IMR-90 (cell line): ENCODE data around the gene TNFSF12. TPM values are rescaled to one million over a fixed set of nuclear protein-coding genes. Genes with fewer than 3 reads are reported as not detected.
A peak's percentile ranks its signal among the peaks of the same experiment; 100 is the strongest.

Experiments used
- ATAC-seq: fragments of 200-7000 bp; cut with Tn5 transposase; 2 replicates; pipeline ENCODE4 v1.9.1; 2020; ENCODE audit warnings: low read depth, mild to moderate bottlenecking, moderate library complexity
- BruUV-seq: library from RNA; stranded (reverse); fragments of 400-500 nt; replicated peaks from 2 replicates; lab custom pipeline; 2021; lab: Mats Ljungman, UMichigan
- CTCF ChIA-PET: fragments of 300-600 bp; formaldehyde crosslinking; extraction: SDS; loops from one replicate; lab custom pipeline; 2021; ENCODE audit warnings: antibody characterized with exemption; lab: Yijun Ruan, JAX
- POLR2A ChIA-PET: fragments of 300-600 bp; sonication (Branson Sonifier 250); formaldehyde crosslinking; loops from one replicate; lab custom pipeline; 2022; ENCODE audit warnings: antibody characterized with exemption; ENCODE audit not compliant: unreplicated experiment; lab: Charles Lee
- DNase-seq: peaks from one replicate; pipeline ENCODE4 v3.0.0; 2013
- H2AFZ ChIP-seq: replicated peaks from 2 replicates; pipeline ENCODE3; 2013; ENCODE audit warnings: low read length, mild to moderate bottlenecking; ENCODE audit not compliant: poor library complexity
- H2AK5ac ChIP-seq: 2 replicates; pipeline ENCODE4 v1.6.1; 2013; ENCODE audit warnings: low read depth, low read length, inconsistent platforms
- H2AK9ac ChIP-seq: replicated peaks from 2 replicates; pipeline ENCODE3; 2013; ENCODE audit warnings: mild to moderate bottlenecking, low read depth, low read length, moderate library complexity; ENCODE audit not compliant: poor library complexity
- H2BK120ac ChIP-seq: 2 replicates; pipeline ENCODE4 v1.6.1; 2013; ENCODE audit warnings: low read depth, low read length, inconsistent platforms
- H2BK15ac ChIP-seq: 3 replicates; pipeline ENCODE4 v1.6.1; 2013; ENCODE audit warnings: low read depth, low read length, inconsistent platforms
- H2BK20ac ChIP-seq: 2 replicates; pipeline ENCODE4 v1.6.1; 2013; ENCODE audit warnings: low read depth, mild to moderate bottlenecking, inconsistent platforms, low read length, moderate library complexity
- H2BK5ac ChIP-seq: 2 replicates; pipeline ENCODE4 v1.6.1; 2013; ENCODE audit warnings: mild to moderate bottlenecking, low read depth, low read length, inconsistent platforms; ENCODE audit not compliant: poor library complexity, severe bottlenecking
- H3K14ac ChIP-seq: replicated peaks from 2 replicates; pipeline ENCODE4 v1.6.1; 2013; ENCODE audit warnings: low read depth, low read length, inconsistent platforms
- H3K18ac ChIP-seq: 2 replicates; pipeline ENCODE4 v1.6.1; 2013; ENCODE audit warnings: low read depth, low read length, control low read depth
- H3K23ac ChIP-seq: 2 replicates; pipeline ENCODE4 v1.6.1; 2013; ENCODE audit warnings: low read depth, low read length, inconsistent platforms
- H3K27ac ChIP-seq: 2 replicates; pipeline ENCODE4 v1.5.1; 2013; ENCODE audit warnings: mild to moderate bottlenecking, control low read depth, low read length; ENCODE audit not compliant: insufficient read depth
- H3K27me3 ChIP-seq: 2 replicates; pipeline ENCODE4 v1.6.1; 2013; ENCODE audit warnings: low read length; ENCODE audit not compliant: control insufficient read depth, insufficient read depth
- H3K36me3 ChIP-seq: 2 replicates; pipeline ENCODE4 v1.6.1; 2013; ENCODE audit warnings: low read length, mixed read lengths; ENCODE audit not compliant: control insufficient read depth, insufficient read depth
- H3K4ac ChIP-seq: 2 replicates; pipeline ENCODE4 v1.6.1; 2013; ENCODE audit warnings: low read depth, low read length, inconsistent platforms
- H3K4me1 ChIP-seq: 2 replicates; pipeline ENCODE4 v1.6.1; 2013; ENCODE audit warnings: low read length, mixed read lengths; ENCODE audit not compliant: control insufficient read depth, insufficient read depth
- H3K4me2 ChIP-seq: 2 replicates; pipeline ENCODE4 v1.6.1; 2013; ENCODE audit warnings: low read depth, mild to moderate bottlenecking, control low read depth, low read length, moderate library complexity
- H3K4me3 ChIP-seq: 2 replicates; pipeline ENCODE4 v1.5.1; 2013; ENCODE audit warnings: low read depth, mild to moderate bottlenecking, control low read depth, low read length, moderate library complexity; ENCODE audit not compliant: insufficient read depth
- H3K56ac ChIP-seq: 2 replicates; pipeline ENCODE4 v1.6.1; 2013; ENCODE audit warnings: low read length, inconsistent platforms; ENCODE audit not compliant: insufficient read depth; ENCODE audit errors: extremely low read depth
- H3K79me1 ChIP-seq, 2 experiments: 2 replicates each; pipeline ENCODE4 v1.6.1; 2013; ENCODE audit warnings: low read length in 2 of 2, inconsistent platforms in 1 of 2, low read depth in 1 of 2
- H3K9ac ChIP-seq: 2 replicates; pipeline ENCODE4 v1.6.1; 2013; ENCODE audit warnings: low read depth, low read length, control low read depth
- H3K9me1 ChIP-seq: 2 replicates; pipeline ENCODE4 v1.6.1; 2013; ENCODE audit warnings: low read length, inconsistent platforms; ENCODE audit not compliant: insufficient read depth
- H3K9me3 ChIP-seq: 2 replicates; pipeline ENCODE4 v1.6.1; 2013; ENCODE audit warnings: low read length; ENCODE audit not compliant: control insufficient read depth, insufficient read depth
- H4K20me1 ChIP-seq: 2 replicates; pipeline ENCODE4 v1.6.1; 2013; ENCODE audit warnings: low read length, inconsistent platforms; ENCODE audit not compliant: insufficient read depth
- H4K5ac ChIP-seq: 2 replicates; pipeline ENCODE4 v1.6.1; 2013; ENCODE audit warnings: mild to moderate bottlenecking, low read depth, low read length, control low read depth
- H4K8ac ChIP-seq, 2 experiments: 2 replicates each; pipeline ENCODE4 v1.6.1; 2013; ENCODE audit warnings: low read depth in 2 of 2, low read length in 2 of 2, control low read depth in 1 of 2, inconsistent platforms in 1 of 2
- H4K91ac ChIP-seq: 2 replicates; pipeline ENCODE4 v1.6.1; 2013; ENCODE audit warnings: low read depth, low read length, inconsistent platforms; ENCODE audit not compliant: insufficient read depth
- BHLHE40 ChIP-seq: fragments of 150-350 bp; IDR thresholded peaks from 2 replicates; pipeline ENCODE4 v1.6.1; 2016; ENCODE audit warnings: mild to moderate bottlenecking, low read depth, low read length
- CEBPB ChIP-seq: IDR thresholded peaks from 2 replicates; pipeline ENCODE4 v1.6.1; 2012; ENCODE audit warnings: low read depth, low read length, improper control_type of control experiment
- CHD1 ChIP-seq: IDR thresholded peaks from 2 replicates; pipeline ENCODE4 v1.6.1; 2012; ENCODE audit warnings: low read depth, low read length, improper control_type of control experiment
- CTCF ChIP-seq: conservative IDR thresholded peaks from 2 replicates; pipeline ENCODE4 v1.5.1; 2012; ENCODE audit warnings: mild to moderate bottlenecking, low read depth, low read length, improper control_type of control experiment
- ELK1 ChIP-seq: fragments of 150-350 bp; IDR thresholded peaks from 2 replicates; pipeline ENCODE4 v1.6.1; 2016; ENCODE audit warnings: low read depth, mild to moderate bottlenecking, low read length, moderate library complexity, borderline replicate concordance
- MAFK ChIP-seq: IDR thresholded peaks from 2 replicates; pipeline ENCODE4 v1.6.1; 2012; ENCODE audit warnings: low read depth, low read length, improper control_type of control experiment
- MAZ ChIP-seq: IDR thresholded peaks from 2 replicates; pipeline ENCODE4 v1.6.1; 2012; ENCODE audit warnings: low read depth, mild to moderate bottlenecking, low read length, improper control_type of control experiment, moderate library complexity, borderline replicate concordance
- MXI1 ChIP-seq: IDR thresholded peaks from 2 replicates; pipeline ENCODE4 v1.6.1; 2012; ENCODE audit warnings: low read depth, mild to moderate bottlenecking, low read length, moderate library complexity, borderline replicate concordance
- NFE2L2 ChIP-seq: fragments of 150-350 bp; IDR thresholded peaks from 2 replicates; pipeline ENCODE4 v1.6.1; 2016; ENCODE audit warnings: low read depth, mild to moderate bottlenecking, low read length
- POLR2A ChIP-seq: IDR thresholded peaks from 2 replicates; pipeline ENCODE4 v1.6.1; 2012; ENCODE audit warnings: mild to moderate bottlenecking, low read depth, low read length
- RAD21 ChIP-seq: IDR thresholded peaks from 2 replicates; pipeline ENCODE4 v1.6.1; 2012; ENCODE audit warnings: low read length, improper control_type of control experiment
- RCOR1 ChIP-seq: IDR thresholded peaks from 2 replicates; pipeline ENCODE4 v1.6.1; 2012; ENCODE audit warnings: mild to moderate bottlenecking, low read length, improper control_type of control experiment; ENCODE audit not compliant: insufficient replicate concordance
- RFX5 ChIP-seq: IDR thresholded peaks from 2 replicates; pipeline ENCODE4 v1.8.0; 2012; ENCODE audit warnings: low read depth, mild to moderate bottlenecking, low read length, moderate library complexity
- USF2 ChIP-seq: fragments of 150-350 bp; IDR thresholded peaks from 2 replicates; pipeline ENCODE4 v1.6.1; 2017; ENCODE audit warnings: mild to moderate bottlenecking, antibody characterized with exemption, low read length, low read depth
- WGBS, 2 experiments: methylation state at CpG; one replicate each; pipeline versions ENCODE4 v1.1.5 to v1.1.7; 2013; ENCODE audit warnings: missing lambda C conversion rate in 2 of 2; ENCODE audit not compliant: insufficient read length in 1 of 2; ENCODE audit errors: extremely low coverage in 2 of 2; 5-methylcytosine and 5-hydroxymethylcytosine counted together
- dilution Hi-C: fragments of 300-500 bp; cut with HindIII; formaldehyde crosslinking; loops from one replicate; pipeline ENCODE4 v1.14.3; 2018; ENCODE audit warnings: low sequenced_read_pairs; ENCODE audit not compliant: unreplicated experiment
- in situ Hi-C: fragments of 300-500 bp; cut with MboI; formaldehyde crosslinking; loops from 3 replicates; pipeline ENCODE4 v1.14.3; 2019; ENCODE audit warnings: low sequenced_read_pairs, inconsistent platforms, mixed read lengths
- intact Hi-C: fragments of 100-400 bp; cut with micrococcal nuclease; formaldehyde crosslinking; loops from 2 replicates; pipeline ENCODE4 v1.10.0; 2022
- polyA plus RNA-seq, 3 experiments: library from polyadenylated mRNA; depleted of rRNA; stranded (reverse); fragments of >200 nt; gene quantifications; 2 replicates each; pipeline ENCODE4 v1.2.3, GENCODE V29; 2012; ENCODE audit warnings: low replicate concordance in 1 of 3
- total RNA-seq: library from RNA; depleted of rRNA; stranded (reverse); fragments of >200 nt; gene quantifications from 2 replicates; pipeline ENCODE4 v1.2.3, GENCODE V29; 2012

TNFSF12 gene
- total and polyA plus RNA-seq, 2 of the 4 experiments (the other 2 are of a cell fraction) = 2.7 to 22.0 TPM

GRCh38 chr17:7582396-7583252 lies 33.8 kb downstream of the TNFSF12 start:
- H3K23ac ChIP-seq = 0 out of 2 replicates have a peak overlapping the region, but pooled peaks have one; percentile 27
- H3K4me2 ChIP-seq = peak overlapping the region; percentile 51
- H2BK5ac ChIP-seq = peak overlapping the region; percentile 87
- no peaks in the 10 kb centered on the region for H3K27me3 ChIP-seq
- no peaks in the 10 kb centered on the region for H3K9me3 ChIP-seq
- peaks cover 20 to 79% of the 10 kb centered on the region in 2 experiments for H3K79me1 ChIP-seq
- H3K4me3 ChIP-seq = no peak overlapping the region
- DNase-seq (no peak), ATAC-seq (no peak)
- peak overlapping the region; percentile 10 for H3K18ac ChIP-seq
- ChIA-PET CTCF (no interaction called here), POLR2A (interaction anchor here (0.6 to 1.0 kb wide), 3 partner anchors 14 to 97 kb away, joined by 3 read pairs; no protein-coding TSS in a partner anchor)
- BruUV-seq = no TSS peak
- peak overlapping the region; percentile 97 for H4K91ac ChIP-seq
- no peak overlapping the region for H3K56ac ChIP-seq
- H3K27ac ChIP-seq = peak overlapping the region; percentile 93
- peak overlapping the region; percentile 99 for H2AFZ ChIP-seq
- peak overlapping the region; percentile 63 to 95 for H4K8ac ChIP-seq
- peak overlapping the region; percentile 65; the same call in 1 of the 2 replicates for H2BK120ac ChIP-seq
- H3K9me1 ChIP-seq = peaks cover 30% of the 10 kb centered on the region
- peak overlapping the region; percentile 100 for H2AK9ac ChIP-seq
- H3K9ac ChIP-seq = no peak overlapping the region
- H4K5ac ChIP-seq = peak overlapping the region; percentile 95
- H2AK5ac ChIP-seq = peak overlapping the region; percentile 92
- H4K20me1 ChIP-seq = peaks cover 27% of the 10 kb centered on the region
- H2BK15ac ChIP-seq = no peak overlapping the region
- no peak for TF ChIP-seq NFE2L2
- no peak for TF ChIP-seq RCOR1
- TF ChIP-seq MAZ = no peak
- no peak for TF ChIP-seq CEBPB
- TF ChIP-seq MXI1 = no peak
- no peak for TF ChIP-seq MAFK
- TF ChIP-seq ELK1 = no peak
- no peak for TF ChIP-seq USF2
- no peak for TF ChIP-seq POLR2A
- TF ChIP-seq BHLHE40 = no peak
- no peak for TF ChIP-seq RAD21
- TF ChIP-seq CHD1 = no peak
- no peak for TF ChIP-seq CTCF
- TF ChIP-seq RFX5 = no peak
- intact Hi-C loops (no loop called here), in situ Hi-C loops (no loop called here), dilution Hi-C loops (no loop called here)
- H3K36me3 ChIP-seq = peaks cover 24% of the 10 kb centered on the region
- peak overlapping the region; percentile 58 for H3K14ac ChIP-seq
- H3K4me1 ChIP-seq = peaks cover 35% of the 10 kb centered on the region
- H3K4ac ChIP-seq = peak overlapping the region; percentile 95
- WGBS, 2 experiments = 92% methylated on average over 15 of the region's 36 CpGs; no CpG with 5 or more reads in 1 of the 2 experiments
- no peak overlapping the region for H2BK20ac ChIP-seq
